ENCODE measurements around the gene TAS2R31. TPM values are rescaled to one million over a fixed set of nuclear protein-coding genes. Genes with fewer than 3 reads are reported as not detected.
"Not testable (repeated sequence)": the region's sequence is repeated elsewhere in the genome, so short reads cannot be mapped to it uniquely, and the experiment has no call there.

TAS2R31 gene
- total and polyA plus RNA-seq, 2 of the 13 experiments (the other 11 are each of a cell fraction or from before 2014, with no cell fraction given), result 0.96 to 6.5 TPM

- TF ChIP-seq ZNF484 (CRISPR knock-in tag; IDR thresholded peaks at IDR 0.05; ENCODE audit: borderline replicate concordance, low read depth), result no peak
Observed at GRCh38 chr12:11055306-11055705, 24.1 kb upstream of the TAS2R31 start (continued).

DNA sequence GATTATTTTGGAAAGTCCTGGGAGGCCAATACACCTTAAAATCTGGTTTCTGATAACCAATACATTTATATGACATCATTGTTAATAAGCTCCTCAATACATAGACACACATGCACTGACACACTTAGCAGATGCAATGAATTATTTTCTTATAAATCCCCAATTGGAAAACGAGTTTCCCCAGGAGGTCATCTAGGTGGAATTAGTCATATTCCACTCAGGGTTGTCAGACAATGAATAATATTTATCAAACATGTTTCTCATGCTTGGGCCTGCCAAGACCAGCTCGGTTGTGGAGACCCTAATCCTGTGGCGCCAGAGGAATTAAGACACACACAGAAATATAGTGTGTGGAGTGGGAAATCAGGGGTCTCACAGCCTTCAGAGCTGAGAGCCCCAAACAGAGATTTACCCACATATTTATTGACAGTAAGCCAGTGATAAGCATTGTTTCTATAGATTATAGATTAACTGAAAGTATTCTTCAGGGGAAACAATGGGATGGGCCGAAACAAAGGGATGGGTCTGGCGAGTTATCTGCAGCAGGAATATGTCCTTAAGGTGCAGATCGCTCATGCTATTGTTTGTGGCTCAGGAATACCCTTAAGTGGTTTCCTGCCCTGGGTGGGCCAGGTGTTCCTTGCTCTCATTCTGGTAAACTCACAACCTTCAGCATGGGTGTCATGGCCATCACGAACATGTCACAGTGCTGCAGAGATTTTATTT, 18.8 kb upstream of the TAS2R31 start:
- not testable (repeated sequence) for ATAC-seq

GRCh38 chr12:11041366-11041765, 10.2 kb upstream of the TAS2R31 start:
- H3K4me2 ChIP-seq (ENCODE audit: low read depth, low read length); H3K79me2 ChIP-seq (ENCODE audit: insufficient read depth, low read length); H3K9ac ChIP-seq (ENCODE audit: insufficient read depth, low read depth, low read length); POLR2A ChIA-PET; H3K9me3 ChIP-seq (ENCODE audit: low read length); BruUV-seq (replicated peaks); CTCF ChIA-PET (ENCODE audit: low intra/inter-chr PET ratio, low total read pairs); H3K4me3 ChIP-seq (replicated peaks in 1 of 3; ENCODE audit: insufficient read depth in 1 of 3, low read depth in 2 of 3, low read length in 3 of 3); in situ Hi-C loops (cut with HindIII; ENCODE audit: extremely low pct_ligation_motif_present, low pct_unique_long_range_greater_than_20kb); H3K27me3 ChIP-seq (ENCODE audit: control insufficient read depth in 1 of 2, insufficient read depth in 2 of 2, low read length in 2 of 2); H3K36me3 ChIP-seq (replicated peaks in 1 of 2; ENCODE audit: control insufficient read depth in 1 of 2, insufficient read depth in 2 of 2, low read length in 2 of 2); intact Hi-C loops (cut with micrococcal nuclease; ENCODE audit: unreplicated experiment); ATAC-seq; H2AFZ ChIP-seq (ENCODE audit: low read length); H3K27ac ChIP-seq (ENCODE audit: extremely low read length, insufficient read depth, low read length); DNase-seq (ENCODE audit: low spot score); H4K20me1 ChIP-seq (ENCODE audit: insufficient read depth, low read length); FAIRE-seq; H3K4me1 ChIP-seq (ENCODE audit: insufficient read depth, low read length): not testable (repeated sequence)
- TF ChIP-seq, protein P1, sequence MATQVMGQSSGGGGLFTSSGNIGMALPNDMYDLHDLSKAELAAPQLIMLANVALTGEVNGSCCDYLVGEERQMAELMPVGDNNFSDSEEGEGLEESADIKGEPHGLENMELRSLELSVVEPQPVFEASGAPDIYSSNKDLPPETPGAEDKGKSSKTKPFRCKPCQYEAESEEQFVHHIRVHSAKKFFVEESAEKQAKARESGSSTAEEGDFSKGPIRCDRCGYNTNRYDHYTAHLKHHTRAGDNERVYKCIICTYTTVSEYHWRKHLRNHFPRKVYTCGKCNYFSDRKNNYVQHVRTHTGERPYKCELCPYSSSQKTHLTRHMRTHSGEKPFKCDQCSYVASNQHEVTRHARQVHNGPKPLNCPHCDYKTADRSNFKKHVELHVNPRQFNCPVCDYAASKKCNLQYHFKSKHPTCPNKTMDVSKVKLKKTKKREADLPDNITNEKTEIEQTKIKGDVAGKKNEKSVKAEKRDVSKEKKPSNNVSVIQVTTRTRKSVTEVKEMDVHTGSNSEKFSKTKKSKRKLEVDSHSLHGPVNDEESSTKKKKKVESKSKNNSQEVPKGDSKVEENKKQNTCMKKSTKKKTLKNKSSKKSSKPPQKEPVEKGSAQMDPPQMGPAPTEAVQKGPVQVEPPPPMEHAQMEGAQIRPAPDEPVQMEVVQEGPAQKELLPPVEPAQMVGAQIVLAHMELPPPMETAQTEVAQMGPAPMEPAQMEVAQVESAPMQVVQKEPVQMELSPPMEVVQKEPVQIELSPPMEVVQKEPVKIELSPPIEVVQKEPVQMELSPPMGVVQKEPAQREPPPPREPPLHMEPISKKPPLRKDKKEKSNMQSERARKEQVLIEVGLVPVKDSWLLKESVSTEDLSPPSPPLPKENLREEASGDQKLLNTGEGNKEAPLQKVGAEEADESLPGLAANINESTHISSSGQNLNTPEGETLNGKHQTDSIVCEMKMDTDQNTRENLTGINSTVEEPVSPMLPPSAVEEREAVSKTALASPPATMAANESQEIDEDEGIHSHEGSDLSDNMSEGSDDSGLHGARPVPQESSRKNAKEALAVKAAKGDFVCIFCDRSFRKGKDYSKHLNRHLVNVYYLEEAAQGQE (IDR thresholded peaks at IDR 0.05; ENCODE audit: borderline replicate concordance in 1 of 2, low read depth in 1 of 2, low read length in 2 of 2), result peak in 1 of 2 experiments; percentile 48; a peak in 1 of 4 replicates
- 100% methylated on average over 2 of the region's 2 CpGs for WGBS (ENCODE audit: low lambda C conversion rate)

More for the DNA sequence above, 18.8 kb upstream of the TAS2R31 start:
- H3K4me3 ChIP-seq (replicated peaks in 1 of 3; ENCODE audit: insufficient read depth in 1 of 3, low read depth in 2 of 3, low read length in 3 of 3); H3K4me2 ChIP-seq (ENCODE audit: low read depth, low read length); H3K79me2 ChIP-seq (ENCODE audit: insufficient read depth, low read length); H3K27ac ChIP-seq (ENCODE audit: extremely low read length, insufficient read depth, low read length); in situ Hi-C loops (cut with HindIII; ENCODE audit: extremely low pct_ligation_motif_present, low pct_unique_long_range_greater_than_20kb); FAIRE-seq; H4K20me1 ChIP-seq (ENCODE audit: insufficient read depth, low read length); CTCF ChIA-PET (ENCODE audit: low intra/inter-chr PET ratio, low total read pairs); intact Hi-C loops (cut with micrococcal nuclease; ENCODE audit: unreplicated experiment); H3K4me1 ChIP-seq (ENCODE audit: insufficient read depth, low read length); H2AFZ ChIP-seq (ENCODE audit: low read length); DNase-seq (ENCODE audit: low spot score); H3K27me3 ChIP-seq (ENCODE audit: control insufficient read depth in 1 of 2, insufficient read depth in 2 of 2, low read length in 2 of 2); BruUV-seq (replicated peaks); H3K9ac ChIP-seq (ENCODE audit: insufficient read depth, low read depth, low read length); TF ChIP-seq ATF7 (CRISPR knock-in tag; IDR thresholded peaks at IDR 0.05): not testable (repeated sequence)
- TF ChIP-seq ZNF761 (CRISPR knock-in tag; conservative IDR thresholded peaks at IDR 0.05) (peak; percentile 98), ATF7 (IDR thresholded peaks at IDR 0.05) (peak; percentile 68)
- WGBS (ENCODE audit: low lambda C conversion rate), result 98% methylated on average over 7 of the region's 7 CpGs
- POLR2A ChIA-PET, result interaction anchor here (1.2 kb wide), 1 partner anchor 121 kb away, joined by 3 read pairs; the partner anchor contains the start of gene SMIM10L1
- H3K36me3 ChIP-seq (replicated peaks in 1 of 2; ENCODE audit: control insufficient read depth in 1 of 2, insufficient read depth in 2 of 2, low read length in 2 of 2), result peaks cover 2 to 13% of the 10 kb centered on the region in 2 experiments; a peak in 2 of 5 replicates
- peaks cover 16% of the 10 kb centered on the region; the same call in 1 of the 2 replicates for H3K9me3 ChIP-seq (ENCODE audit: low read length)
